ENCODE results near the gene SLC35B1.

- TF ChIP-seq CTCF (IDR thresholded peaks at IDR 0.05; ENCODE audit: insufficient read depth, low read length), result no peak
- TF ChIP-seq GABPA (IDR thresholded peaks at IDR 0.05; ENCODE audit: low read depth), result no peak
Measured at GRCh38 chr17:49717371-49717861, 9.7 kb upstream of the SLC35B1 start.

All from HL-60 (cell line).